ENCODE data around the gene PRAC2. TPM values are rescaled to one million over a fixed set of nuclear protein-coding genes. Genes with fewer than 3 reads are reported as not detected.

The PRAC2 gene
- total and polyA plus RNA-seq, 2 of the 13 experiments (the other 11 are each of a cell fraction or from before 2014, with no cell fraction given): not detected

GRCh38 chr17:48678141-48678971 lies 44.6 kb upstream of the PRAC2 start (continued):
- TF ChIP-seq KDM2A (CRISPR knock-in tag; IDR thresholded peaks at IDR 0.05; ENCODE audit: borderline replicate concordance, low read depth): peak; percentile 85
- no peak for TF ChIP-seq KLF11 (CRISPR knock-in tag; IDR thresholded peaks at IDR 0.05)
- no peak for TF ChIP-seq ISL2 (CRISPR knock-in tag; IDR thresholded peaks at IDR 0.05)
- peak; percentile 59 for TF ChIP-seq MIER2 (CRISPR knock-in tag; IDR thresholded peaks at IDR 0.05)
- no peak for TF ChIP-seq ZNF589 (CRISPR knock-in tag; conservative IDR thresholded peaks at IDR 0.05)
- no peak for TF ChIP-seq ZNF816 (CRISPR knock-in tag; IDR thresholded peaks at IDR 0.05; ENCODE audit: borderline replicate concordance)
- TF ChIP-seq ZNF160 (CRISPR knock-in tag; IDR thresholded peaks at IDR 0.05): no peak
- TF ChIP-seq IRF9 (CRISPR knock-in tag; IDR thresholded peaks at IDR 0.05; ENCODE audit: borderline replicate concordance): peak; percentile 53; the same call in 1 of the 2 replicates
- TF ChIP-seq DBP (CRISPR knock-in tag; IDR thresholded peaks at IDR 0.05; ENCODE audit: not compliant biosample characterization): no peak
- no peak for TF ChIP-seq ZNF770 (CRISPR knock-in tag; IDR thresholded peaks at IDR 0.05)
- no peak for TF ChIP-seq ZNF407 (CRISPR knock-in tag; IDR thresholded peaks at IDR 0.05; ENCODE audit: not compliant biosample characterization)
- TF ChIP-seq HOXA3 (CRISPR knock-in tag; IDR thresholded peaks at IDR 0.05): no peak
- TF ChIP-seq ZFY (CRISPR knock-in tag; IDR thresholded peaks at IDR 0.05): 0 out of 2 replicates have a peak, but pooled peaks have one; percentile 34
- no peak for TF ChIP-seq GMEB2 (CRISPR knock-in tag; IDR thresholded peaks at IDR 0.05; ENCODE audit: low read depth)
- no peak for TF ChIP-seq ZNF451 (CRISPR knock-in tag; IDR thresholded peaks at IDR 0.05)

All from HepG2 (cell line).